ENCODE data around the gene CEND1. TPM values are rescaled to one million over a fixed set of nuclear protein-coding genes. Genes with fewer than 3 reads are reported as not detected.

CEND1 gene
- 0.99 TPM for polyA plus RNA-seq

- H3K36me3 Mint-ChIP-seq: no peaks in the 10 kb centered on the region
- H3K27me3 Mint-ChIP-seq: peaks cover 4% of the 10 kb centered on the region
- no peaks in the 10 kb centered on the region for H3K4me1 Mint-ChIP-seq
- H3K4me3 Mint-ChIP-seq: peak within 1 kb of the TSS in 3 of 4 donors; percentile 21 to 45 (median 38)
- H3K9me3 Mint-ChIP-seq: no peaks in the 10 kb centered on the region
- H3K27ac Mint-ChIP-seq: peak within 1 kb of the TSS in 2 of 3 donors; percentile 31 to 42
Observed at GRCh38 chr11:789943-790342, at the start of gene CEND1. TSS of gene CEND1 (minus strand) at chr11:790090. CDS start at chr11:788576, 1,514 bp downstream.

DNA sequence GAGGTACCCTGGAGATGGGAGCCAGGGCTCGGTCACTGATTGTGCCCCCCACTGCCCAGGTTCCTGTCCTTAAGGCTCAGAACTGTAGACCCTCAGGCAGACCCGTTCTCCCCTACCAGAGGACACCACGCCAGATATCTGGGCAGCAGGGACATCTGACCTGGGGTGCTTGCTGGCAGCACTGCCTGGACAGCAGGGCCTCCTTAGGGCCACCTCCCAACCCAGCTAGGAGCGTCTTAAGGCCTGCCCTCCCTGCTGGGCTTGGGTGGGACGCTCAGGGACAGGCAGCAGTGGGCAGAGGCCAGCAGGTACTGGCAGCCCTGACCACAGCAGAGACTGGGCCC is 49.4 kb upstream of the CEND1 start:
- Mint-ChIP-seq H3K27me3 (peaks cover 2% of the 10 kb centered on the region), H3K36me3 (peaks cover 2% of the 10 kb centered on the region), H3K4me3 (peak overlapping the region in 1 of 4 donors; percentile 90), H3K4me1 (peaks cover 2 to 17% (median 8%) of the 10 kb centered on the region in 3 donors), H3K9me3 (no peaks in the 10 kb centered on the region), H3K27ac (no peak overlapping the region)

DNA sequence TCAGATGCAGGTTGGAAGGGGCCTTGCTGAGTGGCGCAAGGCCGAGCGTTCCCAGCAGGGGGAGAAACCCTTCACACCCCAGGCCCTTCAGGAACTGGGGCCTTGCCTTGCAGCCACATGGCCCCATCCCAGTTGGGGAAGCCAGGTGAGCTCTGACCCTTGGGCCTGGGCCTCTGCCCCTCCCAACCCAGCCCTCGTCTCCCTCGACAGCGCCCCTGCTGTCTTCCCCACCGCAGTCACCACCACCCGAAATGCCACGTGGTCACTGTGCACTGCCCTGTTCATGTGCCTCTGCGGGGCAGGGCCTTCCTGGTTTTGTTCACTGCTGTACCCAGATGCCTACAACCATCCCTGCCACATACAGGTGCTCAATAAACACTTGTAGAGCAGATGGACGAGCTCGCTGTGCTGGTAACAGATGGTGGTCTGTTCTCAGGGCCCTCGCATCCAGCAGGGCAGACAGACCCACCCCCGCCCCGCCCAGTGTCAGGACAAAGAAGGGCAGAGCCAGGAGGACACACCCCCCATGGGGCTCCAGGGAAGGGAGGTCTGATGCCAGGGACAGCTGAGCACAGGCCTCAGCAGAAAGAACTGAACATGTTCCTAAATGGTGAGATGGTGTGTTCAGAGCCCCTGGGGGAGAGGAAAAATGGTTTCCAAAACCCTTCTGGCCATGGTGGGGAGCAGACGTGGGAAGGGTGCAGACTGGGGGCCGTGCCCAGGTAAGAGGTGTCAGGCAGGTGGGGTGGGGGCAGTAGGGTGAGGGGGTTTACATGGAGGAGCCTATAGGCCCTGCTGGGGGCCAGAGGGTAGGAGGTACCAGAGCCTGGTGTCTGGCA is 48.8 kb upstream of the CEND1 start:
- Mint-ChIP-seq H3K36me3 (peaks cover 2% of the 10 kb centered on the region), H3K27ac (peak overlapping the region in 1 of 3 donors; percentile 48), H3K4me1 (peaks cover 7 to 14% (median 8%) of the 10 kb centered on the region in 3 donors), H3K9me3 (no peaks in the 10 kb centered on the region), H3K4me3 (peak overlapping the region in 1 of 4 donors; percentile 90), H3K27me3 (peaks cover 2% of the 10 kb centered on the region)

GRCh38 chr11:837990-838307 is 48.1 kb upstream of the CEND1 start:
- Mint-ChIP-seq H3K27ac (no peak overlapping the region), H3K4me3 (peak overlapping the region in 1 of 4 donors; percentile 33), H3K9me3 (no peaks in the 10 kb centered on the region), H3K36me3 (peaks cover 2% of the 10 kb centered on the region), H3K4me1 (peaks cover 6 to 11% (median 7%) of the 10 kb centered on the region in 3 donors), H3K27me3 (no peaks in the 10 kb centered on the region)

- H3K9me3 Mint-ChIP-seq: no peaks in the 10 kb centered on the region
- H3K27ac Mint-ChIP-seq: no peak overlapping the region
- H3K36me3 Mint-ChIP-seq: peaks cover 2% of the 10 kb centered on the region
- H3K4me1 Mint-ChIP-seq: peaks cover 6 to 11% (median 7%) of the 10 kb centered on the region in 3 donors
- H3K27me3 Mint-ChIP-seq: no peaks in the 10 kb centered on the region
- peak overlapping the region in 2 of 4 donors; percentile 12 for H3K4me3 Mint-ChIP-seq
Observed at GRCh38 chr11:837189-837989, 47.5 kb upstream of the CEND1 start.

- Mint-ChIP-seq H3K4me3 (peak overlapping the region in 1 of 4 donors; percentile 63), H3K9me3 (no peaks in the 10 kb centered on the region), H3K27ac (peak overlapping the region in 1 of 3 donors; percentile 19), H3K4me1 (peaks cover 6 to 11% (median 8%) of the 10 kb centered on the region in 3 donors), H3K36me3 (peaks cover 2% of the 10 kb centered on the region), H3K27me3 (peaks cover under 1% of the 10 kb centered on the region)
Observed at GRCh38 chr11:836700-837099, 46.8 kb upstream of the CEND1 start.

DNA sequence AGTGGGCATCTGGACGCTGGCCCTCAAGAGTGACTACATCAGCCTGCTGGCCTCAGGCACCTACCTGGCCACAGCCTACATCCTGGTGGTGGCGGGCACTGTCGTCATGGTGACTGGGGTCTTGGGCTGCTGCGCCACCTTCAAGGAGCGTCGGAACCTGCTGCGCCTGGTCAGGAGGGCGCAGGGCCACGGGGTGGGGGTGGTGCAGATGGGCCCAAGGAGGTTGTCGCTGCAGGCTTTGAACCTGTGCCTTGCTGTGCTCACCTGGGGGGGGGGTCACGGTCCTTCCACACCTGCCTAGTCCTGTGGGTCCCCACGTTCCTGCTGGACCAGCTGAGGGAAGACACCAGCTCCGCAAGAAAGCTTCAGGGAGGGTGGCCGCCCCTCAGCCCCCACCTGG is 46.4 kb upstream of the CEND1 start:
- Mint-ChIP-seq H3K27me3 (peaks cover 2% of the 10 kb centered on the region), H3K9me3 (no peaks in the 10 kb centered on the region), H3K4me1 (peaks cover 6 to 11% (median 9%) of the 10 kb centered on the region in 3 donors), H3K4me3 (no peak overlapping the region), H3K36me3 (peaks cover 2% of the 10 kb centered on the region), H3K27ac (peak overlapping the region in 1 of 3 donors; percentile 19)

GRCh38 chr11:834371-835316 is 44.8 kb upstream of the CEND1 start:
- H3K27ac Mint-ChIP-seq: peak overlapping the region in 1 of 3 donors; percentile 23
- H3K4me3 Mint-ChIP-seq: peak overlapping the region; percentile 47 to 82 (median 72)
- H3K36me3 Mint-ChIP-seq: peaks cover 2% of the 10 kb centered on the region
- H3K9me3 Mint-ChIP-seq: no peaks in the 10 kb centered on the region
- H3K4me1 Mint-ChIP-seq: peaks cover 0 to 11% (median 1%) of the 10 kb centered on the region in 3 donors
- peaks cover 2% of the 10 kb centered on the region for H3K27me3 Mint-ChIP-seq

DNA sequence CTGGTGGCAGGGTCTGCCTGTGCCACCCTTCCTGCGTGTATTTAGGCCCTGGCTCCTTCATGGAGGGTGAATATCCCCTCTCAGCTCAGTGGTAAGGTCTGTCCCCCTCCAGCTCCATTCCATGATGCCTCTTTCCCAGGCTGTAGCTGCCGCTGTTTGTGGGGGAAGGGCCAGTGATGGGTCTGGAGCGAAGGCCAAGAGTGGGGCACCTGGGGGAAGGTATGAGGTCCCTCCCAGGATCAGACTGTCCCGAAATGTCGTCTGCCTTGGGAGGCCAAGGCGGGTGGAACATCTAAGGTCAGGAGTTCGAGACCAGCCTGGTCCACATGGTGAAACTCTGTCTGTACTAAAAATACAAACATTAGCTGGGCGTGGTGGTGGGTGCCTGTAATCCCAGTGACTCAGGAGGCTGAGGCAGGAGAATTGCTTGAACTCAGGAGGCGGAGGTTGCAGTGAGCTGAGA is 44.0 kb upstream of the CEND1 start:
- Mint-ChIP-seq H3K9me3 (no peaks in the 10 kb centered on the region), H3K36me3 (peaks cover 2% of the 10 kb centered on the region), H3K4me1 (peaks cover 7 to 11% (median 8%) of the 10 kb centered on the region in 3 donors), H3K27me3 (peaks cover 4% of the 10 kb centered on the region), H3K4me3 (peak overlapping the region; percentile 63 to 84 (median 81)), H3K27ac (peak overlapping the region in 2 of 3 donors; percentile 23 to 72)

- Mint-ChIP-seq H3K9me3 (no peaks in the 10 kb centered on the region), H3K4me1 (peaks cover 11% of the 10 kb centered on the region in 3 donors), H3K27me3 (peaks cover 7% of the 10 kb centered on the region), H3K4me3 (peak overlapping the region in 2 of 4 donors; percentile 82 to 84), H3K27ac (no peak overlapping the region), H3K36me3 (peaks cover 2% of the 10 kb centered on the region)
Observed at GRCh38 chr11:833114-833791, 43.4 kb upstream of the CEND1 start.

GRCh38 chr11:832529-833113 is 42.7 kb upstream of the CEND1 start, which contains the start of gene CD151:
TSS of gene CD151 (plus strand) at chr11:832952. CDS start at chr11:836070, 3,118 bp downstream.
- Mint-ChIP-seq H3K9me3 (no peaks in the 10 kb centered on the region), H3K27me3 (peaks cover 7% of the 10 kb centered on the region), H3K27ac (peak within 1 kb of the TSS in 2 of 3 donors; percentile 23 to 72), H3K4me3 (peak within 1 kb of the TSS; percentile 63 to 85 (median 84)), H3K4me1 (peaks cover 14 to 17% (median 16%) of the 10 kb centered on the region in 3 donors), H3K36me3 (peaks cover 3% of the 10 kb centered on the region)

GRCh38 chr11:831961-832528 is 42.2 kb upstream of the CEND1 start:
- no peaks in the 10 kb centered on the region for H3K9me3 Mint-ChIP-seq
- peak overlapping the region in 1 of 3 donors; percentile 32 for H3K27ac Mint-ChIP-seq
- H3K4me3 Mint-ChIP-seq: peak overlapping the region; percentile 8 to 85 (median 72)
- peaks cover 7% of the 10 kb centered on the region for H3K27me3 Mint-ChIP-seq
- peaks cover 16 to 18% (median 18%) of the 10 kb centered on the region in 3 donors for H3K4me1 Mint-ChIP-seq
- peaks cover 4% of the 10 kb centered on the region for H3K36me3 Mint-ChIP-seq
